ENCODE data around the gene CNTNAP2.
"Not testable (repeated sequence)": the region's sequence is repeated elsewhere in the genome, so short reads cannot be mapped to it uniquely, and the experiment has no call there.

Gene CNTNAP2

DNA sequence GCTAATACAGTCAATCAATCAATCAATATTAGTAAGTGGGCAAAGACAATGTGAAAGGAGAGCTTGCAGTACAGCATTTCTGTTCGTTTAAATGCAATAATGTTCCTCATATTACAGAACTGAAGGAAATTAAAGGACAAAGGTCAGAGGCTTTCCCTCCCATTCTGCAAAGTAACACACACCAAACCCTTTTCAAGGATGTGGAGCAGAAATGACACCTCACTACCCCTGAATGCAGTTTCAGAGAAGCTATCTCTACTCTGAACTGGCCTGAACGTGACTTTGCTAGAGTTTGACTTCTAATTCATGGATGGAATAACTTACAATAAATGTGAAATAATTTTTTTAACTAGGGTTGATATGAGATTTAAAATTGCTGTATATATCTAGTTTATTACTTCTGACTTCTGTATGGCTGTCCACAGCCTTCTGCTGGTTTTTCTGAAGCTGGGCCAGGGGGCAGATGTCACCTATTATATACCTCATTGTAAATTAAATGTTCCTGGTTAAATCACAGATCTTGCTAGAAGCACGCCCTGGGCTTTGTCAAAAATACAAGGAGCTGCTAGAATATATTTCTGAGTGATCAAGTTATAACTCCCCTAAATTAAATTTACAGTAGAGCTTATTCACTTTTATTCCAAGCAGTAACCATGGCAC lies 2317.1 kb downstream of the CNTNAP2 start:
- DNase-seq (ENCODE audit: low read depth, low spot score), result no peak

DNA sequence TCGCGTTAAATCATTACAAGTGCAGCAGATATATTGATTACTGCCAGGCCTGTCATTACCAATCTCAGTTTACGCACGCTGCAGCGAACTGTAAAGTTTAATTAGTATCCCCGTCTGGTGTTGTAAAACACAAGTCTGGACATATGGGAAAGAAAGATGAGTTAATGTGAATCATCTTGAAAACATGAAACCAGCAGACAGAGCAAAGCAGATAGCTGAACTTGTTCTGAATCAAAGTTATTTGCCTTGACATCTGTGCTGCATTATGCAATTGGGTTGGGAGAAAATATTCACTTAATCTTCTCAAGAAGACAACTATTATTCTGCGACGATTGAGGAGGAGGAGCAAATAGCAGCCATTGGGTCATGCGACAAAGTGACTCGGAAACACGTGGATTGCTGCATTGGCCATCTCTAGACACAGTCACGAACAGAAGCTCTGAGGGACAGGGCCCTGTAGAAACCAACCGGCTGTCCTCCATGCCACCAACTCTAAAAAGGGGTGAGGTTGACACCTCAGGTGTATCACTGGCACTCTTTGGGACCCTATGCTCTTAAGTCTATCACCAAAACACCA lies 2317.7 kb downstream of the CNTNAP2 start:
- DNase-seq (ENCODE audit: low read depth, low spot score), result no peak

DNA sequence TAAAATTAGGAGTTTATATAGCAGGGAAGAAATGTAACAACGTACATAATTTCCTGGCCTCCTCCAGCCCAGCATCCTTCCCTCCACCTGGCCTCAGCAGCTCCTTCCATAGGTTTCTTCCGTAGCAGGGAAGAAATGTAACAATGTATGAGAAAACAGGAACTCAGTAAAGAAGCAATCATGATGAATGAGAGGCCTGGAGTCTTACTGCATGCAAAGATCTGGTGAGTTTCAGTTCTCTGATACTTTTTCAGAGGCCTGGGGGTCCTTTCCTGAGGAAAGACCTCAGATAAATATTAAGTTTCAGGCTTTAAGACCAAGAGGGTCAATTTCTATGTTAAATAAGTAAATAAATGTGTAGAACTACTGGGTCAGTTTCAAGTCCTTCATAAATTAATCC lies 2318.3 kb downstream of the CNTNAP2 start:
- no peak for DNase-seq (ENCODE audit: low read depth, low spot score)

DNA sequence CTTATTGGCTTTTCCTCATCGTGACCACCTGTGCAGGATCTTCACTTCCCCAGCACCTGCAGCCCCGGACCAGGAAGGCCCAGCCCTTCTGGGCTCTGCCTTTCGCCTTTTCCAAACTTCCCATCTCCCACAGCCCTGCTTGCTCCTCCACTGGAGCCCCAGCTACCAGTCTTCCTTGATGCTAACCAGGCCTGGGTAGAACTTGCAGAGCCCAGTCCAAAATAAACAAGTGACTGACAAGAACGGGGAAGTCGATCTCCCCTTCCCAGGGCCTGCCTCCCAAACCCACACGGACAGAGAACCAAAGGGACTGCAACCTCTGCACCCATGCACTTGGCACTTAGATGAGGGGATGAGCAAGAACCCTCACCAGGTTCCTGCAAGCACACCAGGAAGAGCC lies 2319.1 kb downstream of the CNTNAP2 start:
- no peak for DNase-seq (ENCODE audit: low read depth, low spot score)

DNA sequence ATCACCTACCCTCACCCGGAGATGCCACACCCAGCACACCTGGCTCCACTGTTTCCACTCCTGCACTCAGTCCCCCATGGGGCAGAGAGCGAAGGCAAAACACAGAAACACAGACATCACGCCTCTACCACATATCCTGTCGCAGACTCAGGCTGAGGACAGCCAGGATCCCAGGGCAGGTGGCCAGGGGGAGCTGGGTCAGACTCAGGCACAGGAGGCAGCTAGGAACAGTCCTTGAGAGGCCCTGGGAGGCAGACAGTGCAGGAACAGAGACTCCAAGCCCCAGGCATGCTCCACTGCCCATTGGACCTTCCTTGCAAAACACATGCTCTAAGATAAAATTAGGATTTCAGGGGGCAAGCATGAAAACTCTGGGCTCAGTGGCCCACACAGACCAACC lies 2319.5 kb downstream of the CNTNAP2 start:
- no peak for DNase-seq (ENCODE audit: low read depth, low spot score)

DNA sequence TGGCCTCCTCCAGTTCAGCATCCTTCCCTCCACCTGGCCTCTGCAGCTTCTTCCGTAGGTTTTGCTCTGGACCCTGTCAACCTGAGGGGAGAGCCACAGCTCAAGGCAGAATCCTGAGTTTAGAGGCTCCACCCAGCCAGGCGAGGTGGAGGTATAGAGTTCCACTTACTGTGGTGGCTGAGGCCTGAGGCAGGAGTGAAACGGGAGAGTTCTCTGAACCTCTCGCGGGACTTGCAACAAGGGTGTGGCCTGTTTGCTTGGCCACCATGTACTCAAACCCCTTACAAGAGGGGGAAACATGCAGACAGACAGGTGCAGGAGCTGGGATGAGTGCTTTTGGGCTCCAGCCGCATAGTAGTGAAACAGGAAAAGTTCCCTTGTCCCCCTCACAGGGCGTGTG lies 2320.0 kb downstream of the CNTNAP2 start:
- DNase-seq (ENCODE audit: low read depth, low spot score), result no peak

DNA sequence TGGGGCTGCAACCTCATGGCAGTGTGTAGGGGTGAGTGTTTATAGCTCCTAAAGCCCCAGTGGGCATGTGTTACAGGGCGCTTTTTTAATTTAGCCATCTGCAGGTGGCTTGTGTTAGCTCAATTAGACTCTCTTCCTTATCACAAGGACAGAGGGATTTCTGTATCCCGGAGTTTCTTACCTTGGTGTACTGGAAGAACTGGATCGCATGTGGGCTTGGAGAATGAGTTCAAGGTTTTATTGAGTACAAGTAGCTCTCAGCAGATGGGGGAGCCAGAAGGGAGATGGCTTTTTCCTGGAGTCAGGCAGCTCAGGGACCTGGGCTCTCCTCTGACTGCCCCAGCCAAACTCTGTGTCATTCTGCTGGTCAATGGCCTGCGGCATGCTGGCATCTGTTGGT lies 2320.4 kb downstream of the CNTNAP2 start:
- no peak for DNase-seq (ENCODE audit: low read depth, low spot score)

DNA sequence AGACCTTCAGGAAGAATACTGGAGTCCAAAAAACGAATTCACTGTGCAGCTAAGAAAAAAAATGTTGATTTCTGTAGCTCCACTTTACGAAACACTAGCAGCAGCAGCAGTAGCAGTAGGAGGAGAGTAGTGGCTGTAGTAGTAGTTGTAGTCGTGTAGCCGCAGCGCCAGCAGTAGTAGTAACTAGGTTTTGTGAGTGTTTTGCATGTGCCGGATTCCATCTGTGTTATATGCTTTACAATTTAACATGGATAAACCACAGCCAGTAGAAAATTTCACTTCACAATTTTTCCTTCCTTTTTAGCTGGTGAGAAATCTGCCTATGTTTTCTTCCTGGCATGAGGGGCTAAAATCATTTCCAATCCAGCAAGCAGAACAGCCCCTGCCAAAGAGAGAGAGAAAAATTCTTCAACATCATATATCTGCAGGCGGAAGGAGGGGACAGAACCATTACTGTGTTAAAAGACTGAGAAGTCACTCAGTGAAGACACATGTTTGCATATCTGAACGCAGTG lies 2325.6 kb downstream of the CNTNAP2 start:
- no peak for DNase-seq (ENCODE audit: low read depth, low spot score)

DNA sequence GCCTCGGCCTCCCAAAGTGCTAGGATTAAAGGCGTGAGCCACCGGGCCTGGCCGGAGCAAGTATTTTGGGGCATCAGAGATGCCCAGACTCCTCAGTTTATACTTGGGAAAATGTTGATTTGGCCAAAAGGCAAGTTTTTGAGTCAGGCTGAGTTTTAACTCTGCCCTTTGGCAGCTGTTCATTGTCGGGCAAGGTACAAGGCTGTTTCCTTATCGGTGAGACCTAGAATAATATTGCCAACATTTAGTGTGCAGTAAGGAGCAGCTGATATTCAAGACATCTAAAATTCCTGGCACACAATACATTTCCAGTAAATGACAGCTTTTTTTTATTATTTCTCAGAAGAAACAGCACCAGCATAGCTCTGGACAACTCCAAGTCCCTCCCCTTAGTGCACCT lies 2326.3 kb downstream of the CNTNAP2 start:
- no peak for DNase-seq (ENCODE audit: low read depth, low spot score)

DNA sequence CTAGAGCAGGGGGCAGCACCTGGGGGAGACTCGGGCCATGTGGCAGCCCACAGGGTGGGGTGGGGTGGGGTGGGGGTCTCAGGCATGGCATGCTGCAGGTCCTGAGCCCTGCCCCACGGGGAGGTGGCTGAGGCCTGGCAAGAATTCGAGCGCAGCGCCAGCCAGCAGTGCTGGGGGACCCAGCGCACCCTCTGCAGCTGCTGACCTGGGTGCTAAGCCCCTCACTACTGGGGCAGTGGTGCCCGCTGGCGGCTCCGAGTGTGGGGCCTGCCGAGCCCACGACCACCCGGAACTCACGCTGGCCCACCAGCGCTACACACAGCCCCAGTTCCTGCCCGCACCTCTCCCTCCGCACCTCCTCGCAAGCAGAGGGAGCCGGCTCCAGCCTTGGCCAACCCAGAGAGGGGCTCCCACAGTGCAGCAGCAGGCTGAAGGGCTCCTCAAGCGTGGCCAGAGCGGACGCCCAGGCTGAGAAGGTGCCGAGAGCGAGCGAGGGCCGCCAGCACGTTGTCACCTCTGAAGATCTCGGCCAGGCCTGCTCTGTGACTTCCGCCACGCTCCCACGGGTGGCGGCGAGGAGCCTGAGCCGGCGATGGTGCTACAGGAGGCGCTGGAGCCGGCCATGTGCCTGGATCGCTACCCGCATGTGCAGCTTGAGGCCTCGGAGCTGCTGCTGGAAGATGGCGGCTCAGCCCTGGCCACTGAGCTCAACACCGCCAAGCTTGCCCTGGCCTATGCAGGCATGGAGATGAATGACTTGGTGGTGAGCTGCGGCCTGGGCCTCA lies 2328.9 kb downstream of the CNTNAP2 start:
- no peak for DNase-seq (ENCODE audit: low read depth, low spot score)

DNA sequence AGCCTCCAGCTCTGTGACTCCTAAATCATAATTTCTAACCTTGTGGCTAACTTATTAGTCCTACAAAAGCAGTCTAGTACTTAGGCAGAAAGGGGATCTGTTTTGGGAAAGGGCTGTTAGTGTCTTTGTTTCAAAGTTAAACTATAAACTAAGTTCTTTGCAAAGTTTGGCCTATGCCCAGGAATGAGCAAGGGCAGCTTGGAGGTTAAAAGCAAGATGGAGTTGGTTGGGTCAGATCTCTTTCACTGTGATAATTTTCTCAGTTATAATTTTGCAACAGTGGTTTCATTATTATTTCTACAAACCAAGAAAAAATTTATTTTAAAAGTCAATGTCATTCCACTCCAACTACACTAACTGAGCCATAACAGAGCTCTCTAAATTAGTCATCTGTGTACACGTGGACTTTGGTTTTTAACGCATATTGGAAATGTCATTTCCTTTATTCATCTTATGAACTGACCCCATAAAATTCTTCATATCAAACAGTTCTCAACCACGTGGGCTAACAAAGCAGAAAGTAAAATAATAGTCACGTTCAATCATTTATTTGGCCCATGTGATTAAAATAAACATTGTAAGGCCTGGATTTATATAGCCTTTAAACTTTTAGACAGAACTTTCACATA lies 2330.7 kb downstream of the CNTNAP2 start:
- DNase-seq (ENCODE audit: low read depth, low spot score), result no peak

DNA sequence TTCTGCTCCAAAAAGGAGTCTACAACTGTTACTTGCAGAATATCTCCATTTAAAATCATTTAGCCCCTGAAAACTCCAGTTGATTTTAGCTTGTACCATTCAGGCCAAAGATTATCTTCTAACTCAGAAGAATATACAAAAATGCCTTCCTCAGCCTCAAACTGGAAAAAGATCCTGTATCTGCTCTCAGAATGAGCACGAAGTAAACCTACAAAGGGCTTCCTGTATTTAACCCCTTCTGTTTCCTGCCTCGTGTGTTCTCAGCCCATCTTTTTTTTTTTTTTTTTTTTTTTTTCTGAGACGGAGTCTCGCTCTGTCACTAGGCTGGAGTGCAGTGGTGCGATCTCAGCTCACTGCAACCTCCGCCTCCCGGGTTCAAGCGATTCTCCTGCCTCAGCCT lies 2334.9 kb downstream of the CNTNAP2 start:
- not testable (repeated sequence) for DNase-seq (ENCODE audit: low read depth, low spot score)

DNA sequence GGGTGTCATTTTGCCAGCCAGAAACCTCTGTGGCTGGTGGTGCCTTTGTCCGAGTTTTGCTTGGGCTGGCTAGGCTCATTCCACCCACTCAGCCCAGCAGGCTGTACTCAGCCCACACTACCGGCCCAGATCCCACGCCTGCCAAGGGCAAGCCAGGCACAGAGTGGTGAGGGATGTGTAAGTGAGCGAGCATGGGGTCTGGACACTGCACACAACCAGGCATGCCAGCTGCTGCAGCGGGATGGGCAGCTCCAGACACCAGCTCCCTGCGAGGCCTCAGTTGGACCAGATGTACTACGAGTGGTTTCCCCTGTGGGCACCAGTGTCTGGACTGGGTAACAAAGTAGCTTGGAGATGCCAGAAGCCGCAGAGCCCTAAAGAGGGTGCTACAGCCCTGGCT lies 2339.8 kb downstream of the CNTNAP2 start:
- DNase-seq (ENCODE audit: low read depth, low spot score), result no peak

DNA sequence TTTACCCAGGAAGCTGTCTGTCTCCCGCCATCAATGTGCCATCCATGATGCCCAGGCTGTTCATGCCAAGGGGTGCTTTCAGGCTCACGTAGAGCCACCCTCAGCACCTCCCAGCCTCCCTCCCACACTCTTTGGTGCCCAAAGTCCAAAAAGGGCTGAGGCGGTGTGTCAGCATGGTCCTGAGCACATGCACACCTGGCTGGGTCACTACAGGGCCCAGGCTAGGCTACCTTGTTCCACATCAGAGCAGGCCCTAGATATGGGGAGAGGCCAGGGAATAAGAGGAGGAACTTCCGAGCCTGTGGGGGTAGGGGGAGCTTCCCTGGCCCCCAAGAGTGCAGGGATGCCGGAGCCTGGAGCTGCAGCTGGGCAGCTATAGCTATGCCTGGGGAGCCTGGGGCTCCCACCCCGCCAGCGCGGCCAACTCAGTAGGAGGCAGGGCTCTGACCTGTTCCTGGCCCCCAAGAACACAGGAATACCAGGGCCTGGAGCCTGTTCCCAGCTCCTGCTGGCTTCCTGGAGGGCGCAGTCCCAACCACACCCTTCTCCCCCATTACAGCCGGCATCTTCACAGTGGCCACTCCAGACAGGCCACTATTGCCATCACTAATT lies 2340.8 kb downstream of the CNTNAP2 start:
- no peak for DNase-seq (ENCODE audit: low read depth, low spot score)

DNA sequence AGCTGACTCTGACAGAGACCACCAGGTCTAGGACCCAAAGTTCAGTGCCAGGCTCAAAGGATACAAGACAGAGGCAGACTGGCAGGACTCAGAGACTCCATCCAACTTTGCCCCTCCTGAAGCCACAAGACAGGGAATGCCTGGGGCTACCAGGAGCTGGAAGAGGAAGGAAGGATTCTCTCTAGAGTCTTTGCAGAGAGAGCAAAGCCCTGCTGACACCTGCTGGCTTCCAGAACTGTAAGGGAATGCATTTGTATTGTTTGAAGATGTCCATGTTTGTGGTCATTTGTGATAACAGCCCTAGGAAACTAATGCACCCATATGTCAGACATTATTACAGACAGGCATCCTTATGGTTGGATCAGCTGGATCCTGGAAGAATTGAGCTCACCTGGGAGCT lies 2341.7 kb downstream of the CNTNAP2 start:
- no peak for DNase-seq (ENCODE audit: low read depth, low spot score)

DNA sequence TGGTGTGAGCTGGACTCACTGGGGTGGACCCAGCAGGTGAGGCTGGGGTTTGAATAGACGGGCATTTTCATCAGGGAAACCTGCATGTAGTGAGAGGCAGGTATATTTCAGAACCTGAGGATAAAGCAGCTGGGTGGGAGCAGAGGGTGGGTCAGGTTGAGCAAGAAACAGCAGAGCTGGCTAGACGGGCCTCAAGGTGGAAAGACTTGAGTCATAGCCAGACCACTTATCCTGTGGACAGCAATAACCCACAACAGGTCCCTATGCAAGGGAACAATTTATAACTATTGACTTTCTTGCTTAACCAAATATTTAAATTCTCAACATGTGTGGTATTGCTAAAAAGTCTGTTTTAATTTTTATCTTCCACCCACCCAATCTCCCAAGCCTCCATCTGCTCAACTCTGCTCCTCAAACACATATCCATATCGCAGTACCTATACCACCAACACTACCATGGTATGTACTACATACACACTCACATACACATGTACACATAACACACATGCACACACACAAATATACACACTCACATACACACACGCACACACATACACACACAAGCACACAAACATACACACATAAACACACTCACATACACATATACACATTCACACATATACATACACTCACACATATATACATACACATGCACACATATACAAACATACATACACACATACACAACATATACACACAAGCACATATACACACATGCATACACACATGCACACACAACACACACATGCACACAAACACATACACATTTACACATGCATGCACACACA lies 2345.0 kb downstream of the CNTNAP2 start:
- no peak for DNase-seq (ENCODE audit: low read depth, low spot score)

DNA sequence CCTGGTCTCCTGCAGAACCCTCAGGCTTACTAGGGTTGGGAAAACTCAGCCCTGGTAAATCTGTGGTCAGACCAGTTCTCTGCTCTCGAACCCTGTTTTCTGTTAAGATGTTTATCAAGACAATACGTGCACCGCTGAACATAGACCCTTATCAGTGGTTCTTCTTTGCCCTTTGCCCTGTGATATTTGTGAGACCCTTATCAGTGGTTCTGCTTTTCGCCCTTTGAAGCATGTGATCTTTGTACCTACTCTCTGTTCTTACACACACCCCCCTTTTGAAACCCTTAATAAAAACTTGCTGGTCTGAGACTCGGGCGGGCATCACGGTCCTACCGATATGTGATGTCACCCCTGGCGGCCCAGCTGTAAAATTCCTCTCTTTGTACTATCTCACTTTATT lies 2346.2 kb downstream of the CNTNAP2 start:
- not testable (repeated sequence) for DNase-seq (ENCODE audit: low read depth, low spot score)

DNA sequence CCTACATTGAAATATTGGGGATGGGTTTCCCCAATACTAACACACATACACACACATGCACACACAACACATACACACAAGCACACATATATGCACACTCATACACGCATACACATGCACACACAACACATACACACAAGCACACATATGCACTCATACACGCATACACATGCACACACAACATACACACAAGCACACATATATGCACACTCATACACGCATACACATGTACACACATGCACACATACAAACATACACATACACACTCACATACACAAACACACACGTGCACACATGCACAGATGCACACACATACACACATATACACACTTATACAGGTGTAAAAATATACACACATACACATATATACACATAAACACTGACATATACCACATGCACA lies 2346.6 kb downstream of the CNTNAP2 start:
- no peak for DNase-seq (ENCODE audit: low read depth, low spot score)

DNA sequence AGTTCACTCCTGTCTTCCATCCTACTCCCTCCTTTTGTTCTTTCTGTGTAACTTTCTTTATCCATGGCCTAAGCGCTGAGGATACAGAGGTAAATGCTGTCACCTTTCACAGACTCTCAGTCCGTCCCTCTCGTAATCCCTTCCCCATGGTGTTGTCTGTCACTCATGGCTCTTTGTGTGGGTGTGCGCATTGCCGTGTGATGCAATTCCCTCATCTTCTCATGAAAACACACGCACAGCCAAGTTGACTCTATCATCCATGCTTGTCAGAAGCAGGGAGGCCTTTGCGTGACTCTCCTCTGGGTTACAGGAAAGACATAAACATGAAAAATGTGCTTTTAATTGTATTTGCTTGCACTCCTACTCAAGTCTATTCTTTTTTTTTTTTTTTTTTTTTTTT lies 2348.3 kb downstream of the CNTNAP2 start:
- DNase-seq (ENCODE audit: low read depth, low spot score), result no peak

DNA sequence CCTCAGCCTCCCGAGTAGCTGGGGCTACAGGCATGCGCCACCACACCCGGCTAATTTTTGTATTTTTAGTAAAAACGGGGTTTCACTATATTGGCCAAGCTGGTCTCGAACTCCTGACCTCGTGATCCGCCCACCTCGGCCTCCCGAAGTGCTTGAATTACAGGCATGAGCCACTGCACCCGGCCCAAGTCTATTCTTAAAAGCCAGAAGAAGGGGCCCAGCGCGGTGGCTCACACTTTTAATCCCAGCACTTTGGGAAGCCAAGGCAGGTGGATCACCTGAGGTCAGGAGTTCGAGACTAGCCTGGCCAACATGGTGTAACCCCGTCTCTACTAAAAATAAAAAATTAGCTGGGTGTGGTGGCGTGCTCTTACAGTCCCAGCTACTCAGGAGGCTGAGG lies 2348.8 kb downstream of the CNTNAP2 start:
- DNase-seq (ENCODE audit: low read depth, low spot score), result not testable (repeated sequence)

DNA sequence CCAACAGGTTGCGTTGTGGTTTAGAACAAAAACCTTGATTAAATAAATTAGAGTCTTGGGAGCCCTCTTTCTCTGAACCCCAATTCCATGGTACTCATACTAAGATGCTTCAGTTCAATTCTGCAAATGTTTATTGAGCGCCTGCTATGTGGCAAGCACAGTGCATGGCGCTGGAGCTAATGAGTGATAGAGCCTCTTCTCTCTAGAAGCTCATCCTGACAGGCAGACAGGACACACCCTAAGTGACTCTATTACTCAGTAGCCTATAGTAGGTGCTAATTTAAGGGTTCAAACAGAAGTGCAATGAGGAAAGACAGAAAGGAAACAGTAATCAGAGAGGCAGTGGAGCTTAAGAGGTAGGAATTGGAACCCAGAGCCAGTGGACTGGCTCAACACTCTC lies 2349.5 kb downstream of the CNTNAP2 start:
- DNase-seq (ENCODE audit: low read depth, low spot score), result no peak

Data from brain pericyte (primary cell).